ENCODE results near the gene KCNC2. TPM values are rescaled to one million over a fixed set of nuclear protein-coding genes. Genes with fewer than 3 reads are reported as not detected.

Gene KCNC2
- total and polyA plus RNA-seq, 9 of the 15 experiments (the other 6 are each of a cell fraction or from before 2014, with no cell fraction given) = not detected

DNA sequence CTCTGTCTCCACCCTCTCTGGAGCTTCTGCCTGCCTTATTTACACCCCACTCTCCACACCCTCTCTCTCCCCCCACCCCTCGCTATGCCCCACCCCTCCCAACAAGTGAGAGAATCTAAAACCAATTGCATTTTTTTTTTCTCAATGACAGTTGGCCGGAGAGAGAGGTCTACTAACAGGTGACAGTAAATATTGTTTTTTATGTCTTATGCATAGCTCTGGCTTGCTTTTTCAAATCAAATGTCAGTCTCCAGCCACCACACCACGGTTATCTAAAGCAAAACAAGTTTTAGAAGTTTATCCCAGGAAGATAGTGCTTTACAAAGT is at the start of gene KCNC2 (continued):
- TF ChIP-seq COPS2 (conservative IDR thresholded peaks at IDR 0.05) = no peak
- TF ChIP-seq, protein P1, sequence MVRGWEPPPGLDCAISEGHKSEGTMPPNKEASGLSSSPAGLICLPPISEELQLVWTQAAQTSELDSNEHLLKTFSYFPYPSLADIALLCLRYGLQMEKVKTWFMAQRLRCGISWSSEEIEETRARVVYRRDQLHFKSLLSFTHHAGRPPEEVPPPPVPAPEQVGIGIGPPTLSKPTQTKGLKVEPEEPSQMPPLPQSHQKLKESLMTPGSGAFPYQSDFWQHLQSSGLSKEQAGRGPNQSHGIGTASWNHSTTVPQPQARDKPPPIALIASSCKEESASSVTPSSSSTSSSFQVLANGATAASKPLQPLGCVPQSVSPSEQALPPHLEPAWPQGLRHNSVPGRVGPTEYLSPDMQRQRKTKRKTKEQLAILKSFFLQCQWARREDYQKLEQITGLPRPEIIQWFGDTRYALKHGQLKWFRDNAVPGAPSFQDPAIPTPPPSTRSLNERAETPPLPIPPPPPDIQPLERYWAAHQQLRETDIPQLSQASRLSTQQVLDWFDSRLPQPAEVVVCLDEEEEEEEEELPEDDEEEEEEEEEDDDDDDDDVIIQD (CRISPR knock-in tag; IDR thresholded peaks at IDR 0.05) = no peak

DNA sequence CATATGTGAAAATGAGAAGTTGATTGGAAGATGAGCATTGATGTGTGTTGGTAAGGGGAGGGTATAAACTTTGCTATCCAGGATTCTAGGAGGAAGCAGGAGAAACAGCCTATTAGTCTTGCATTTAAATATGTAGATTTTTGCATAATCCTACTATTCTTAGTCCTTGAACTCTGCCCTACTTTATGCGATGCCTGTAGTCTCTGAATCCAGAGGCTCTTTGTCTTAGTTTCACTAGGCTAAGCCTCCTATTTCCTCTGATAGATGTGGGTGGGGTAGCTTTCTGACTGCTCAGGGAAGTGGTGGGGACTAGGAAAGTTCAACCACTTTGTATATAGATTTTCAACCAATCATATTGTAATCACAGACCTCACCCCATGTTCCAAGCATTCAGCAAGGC is 49.5 kb upstream of the KCNC2 start:
- Histone ChIP-seq H3K9me3 (replicated peaks; ENCODE audit: control insufficient read depth, insufficient read depth, low read depth, low read length) (no peaks in the 10 kb centered on the region), H3K4me1 (replicated peaks in 1 of 2; ENCODE audit: control insufficient read depth in 2 of 2, insufficient read depth in 2 of 2, low read length in 2 of 2) (no peaks in the 10 kb centered on the region), H3K27ac (ENCODE audit: extremely low read depth, low read depth, low read length) (no peak overlapping the region), H3K4me3 (no peak overlapping the region), H3K9ac (ENCODE audit: insufficient read depth in 1 of 2, low read depth in 2 of 2, low read length in 2 of 2) (no peak overlapping the region), H3K9me1 (ENCODE audit: control insufficient read depth, insufficient read depth, low read length) (no peaks in the 10 kb centered on the region), H3K4me2 (ENCODE audit: insufficient read depth, low read length) (no peak overlapping the region), H3K79me2 (ENCODE audit: control insufficient read depth, insufficient read depth, low read length) (no peaks in the 10 kb centered on the region), H3K27me3 (ENCODE audit: control insufficient read depth in 2 of 2, insufficient read depth in 2 of 2, low read length in 2 of 2) (no peaks in the 10 kb centered on the region), H2AFZ (ENCODE audit: low read depth, low read length) (no peak overlapping the region), H3K36me3 (ENCODE audit: control insufficient read depth, insufficient read depth, low read length) (no peaks in the 10 kb centered on the region), H4K20me1 (replicated peaks; ENCODE audit: control insufficient read depth, insufficient read depth, low read length) (no peaks in the 10 kb centered on the region)
- FAIRE-seq (no peak), ATAC-seq (no peak), DNase-seq (ENCODE audit: extremely low read depth in 1 of 4, low spot score in 3 of 4) (no peak)
- in situ Hi-C loops (cut with MboI) (no loop called here), intact Hi-C loops (cut with micrococcal nuclease) (no loop called here)
- WGBS (ENCODE audit: insufficient coverage, low coverage, missing lambda C conversion rate) = 0% methylated on average over 1 of the region's 1 CpG
- POLR2A ChIA-PET = no interaction called here
- CTCF ChIA-PET (ENCODE audit: low intra/inter-chr PET ratio) = interaction anchor here (0.5 kb wide), 1 partner anchor 1717 kb away, joined by 3 read pairs; no protein-coding TSS in a partner anchor
- no TSS peak for BruUV-seq (replicated peaks)
- no peak for TF ChIP-seq HDGF (IDR thresholded peaks at IDR 0.05)
- no peak for TF ChIP-seq HDAC3 (IDR thresholded peaks at IDR 0.05; ENCODE audit: borderline replicate concordance, partially characterized antibody)
- TF ChIP-seq ZNF217 (CRISPR knock-in tag; IDR thresholded peaks at IDR 0.05) = no peak
- no peak for TF ChIP-seq GATAD2B (IDR thresholded peaks at IDR 0.05; ENCODE audit: borderline replicate concordance)
- no peak for TF ChIP-seq ZNF24 (IDR thresholded peaks at IDR 0.05)
- no peak for TF ChIP-seq SMAD1 (IDR thresholded peaks at IDR 0.05; ENCODE audit: low read depth, low read length, partially characterized antibody)
- no peak for TF ChIP-seq RBBP5 (IDR thresholded peaks at IDR 0.05; ENCODE audit: borderline replicate concordance, insufficient read depth, low read length, poor library complexity, severe bottlenecking)
- TF ChIP-seq KDM5B (IDR thresholded peaks at IDR 0.05; ENCODE audit: insufficient replicate concordance, low read depth, low read length) = no peak
- TF ChIP-seq, protein P2, sequence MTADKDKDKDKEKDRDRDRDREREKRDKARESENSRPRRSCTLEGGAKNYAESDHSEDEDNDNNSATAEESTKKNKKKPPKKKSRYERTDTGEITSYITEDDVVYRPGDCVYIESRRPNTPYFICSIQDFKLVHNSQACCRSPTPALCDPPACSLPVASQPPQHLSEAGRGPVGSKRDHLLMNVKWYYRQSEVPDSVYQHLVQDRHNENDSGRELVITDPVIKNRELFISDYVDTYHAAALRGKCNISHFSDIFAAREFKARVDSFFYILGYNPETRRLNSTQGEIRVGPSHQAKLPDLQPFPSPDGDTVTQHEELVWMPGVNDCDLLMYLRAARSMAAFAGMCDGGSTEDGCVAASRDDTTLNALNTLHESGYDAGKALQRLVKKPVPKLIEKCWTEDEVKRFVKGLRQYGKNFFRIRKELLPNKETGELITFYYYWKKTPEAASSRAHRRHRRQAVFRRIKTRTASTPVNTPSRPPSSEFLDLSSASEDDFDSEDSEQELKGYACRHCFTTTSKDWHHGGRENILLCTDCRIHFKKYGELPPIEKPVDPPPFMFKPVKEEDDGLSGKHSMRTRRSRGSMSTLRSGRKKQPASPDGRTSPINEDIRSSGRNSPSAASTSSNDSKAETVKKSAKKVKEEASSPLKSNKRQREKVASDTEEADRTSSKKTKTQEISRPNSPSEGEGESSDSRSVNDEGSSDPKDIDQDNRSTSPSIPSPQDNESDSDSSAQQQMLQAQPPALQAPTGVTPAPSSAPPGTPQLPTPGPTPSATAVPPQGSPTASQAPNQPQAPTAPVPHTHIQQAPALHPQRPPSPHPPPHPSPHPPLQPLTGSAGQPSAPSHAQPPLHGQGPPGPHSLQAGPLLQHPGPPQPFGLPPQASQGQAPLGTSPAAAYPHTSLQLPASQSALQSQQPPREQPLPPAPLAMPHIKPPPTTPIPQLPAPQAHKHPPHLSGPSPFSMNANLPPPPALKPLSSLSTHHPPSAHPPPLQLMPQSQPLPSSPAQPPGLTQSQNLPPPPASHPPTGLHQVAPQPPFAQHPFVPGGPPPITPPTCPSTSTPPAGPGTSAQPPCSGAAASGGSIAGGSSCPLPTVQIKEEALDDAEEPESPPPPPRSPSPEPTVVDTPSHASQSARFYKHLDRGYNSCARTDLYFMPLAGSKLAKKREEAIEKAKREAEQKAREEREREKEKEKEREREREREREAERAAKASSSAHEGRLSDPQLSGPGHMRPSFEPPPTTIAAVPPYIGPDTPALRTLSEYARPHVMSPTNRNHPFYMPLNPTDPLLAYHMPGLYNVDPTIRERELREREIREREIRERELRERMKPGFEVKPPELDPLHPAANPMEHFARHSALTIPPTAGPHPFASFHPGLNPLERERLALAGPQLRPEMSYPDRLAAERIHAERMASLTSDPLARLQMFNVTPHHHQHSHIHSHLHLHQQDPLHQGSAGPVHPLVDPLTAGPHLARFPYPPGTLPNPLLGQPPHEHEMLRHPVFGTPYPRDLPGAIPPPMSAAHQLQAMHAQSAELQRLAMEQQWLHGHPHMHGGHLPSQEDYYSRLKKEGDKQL (CRISPR knock-in tag; IDR thresholded peaks at IDR 0.05; ENCODE audit: borderline replicate concordance) = no peak
- no peak for TF ChIP-seq CAMTA2 (CRISPR knock-in tag; conservative IDR thresholded peaks at IDR 0.05)
- TF ChIP-seq ZSCAN29 (IDR thresholded peaks at IDR 0.05) = no peak
- no peak for TF ChIP-seq ZNF121 (CRISPR knock-in tag; conservative IDR thresholded peaks at IDR 0.05)
- TF ChIP-seq, protein P3, sequence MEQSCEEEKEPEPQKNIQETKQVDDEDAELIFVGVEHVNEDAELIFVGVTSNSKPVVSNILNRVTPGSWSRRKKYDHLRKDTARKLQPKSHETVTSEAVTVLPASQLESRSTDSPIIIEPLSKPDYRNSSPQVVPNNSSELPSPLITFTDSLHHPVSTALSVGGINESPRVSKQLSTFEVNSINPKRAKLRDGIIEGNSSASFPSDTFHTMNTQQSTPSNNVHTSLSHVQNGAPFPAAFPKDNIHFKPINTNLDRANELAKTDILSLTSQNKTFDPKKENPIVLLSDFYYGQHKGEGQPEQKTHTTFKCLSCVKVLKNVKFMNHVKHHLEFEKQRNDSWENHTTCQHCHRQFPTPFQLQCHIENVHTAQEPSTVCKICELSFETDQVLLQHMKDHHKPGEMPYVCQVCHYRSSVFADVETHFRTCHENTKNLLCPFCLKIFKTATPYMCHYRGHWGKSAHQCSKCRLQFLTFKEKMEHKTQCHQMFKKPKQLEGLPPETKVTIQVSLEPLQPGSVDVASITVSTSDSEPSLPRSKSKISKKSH (CRISPR knock-in tag; IDR thresholded peaks at IDR 0.05) = no peak
